BLaER1 treated with 17β-estradiol and CSF1 and Interleukin-3, amounts not matched to agents 10 nM and 100 nM (cell line): Measurements from ENCODE around the gene RNF130.

Experiments used
- H3K27ac ChIP-seq, 11 experiments: shearing (Covaris generic); formaldehyde crosslinking; 2 replicates each; pipeline ENCODE4 v1.8.1; 2022
- H3K27me3 ChIP-seq, 11 experiments: shearing (Covaris generic); formaldehyde crosslinking; 2 replicates each; pipeline ENCODE4 v1.8.1; 2022
- H3K36me3 ChIP-seq, 11 experiments: shearing (Covaris generic); formaldehyde crosslinking; 2 replicates each; pipeline ENCODE4 v1.8.1; 2022
- H3K4me1 ChIP-seq, 10 experiments: shearing (Covaris generic); formaldehyde crosslinking; 2 replicates each; pipeline ENCODE4 v1.8.1; 2022
- H3K4me2 ChIP-seq, 11 experiments: shearing (Covaris generic); formaldehyde crosslinking; 2 replicates each; pipeline ENCODE4 v1.8.1; 2022
- H3K4me3 ChIP-seq, 10 experiments: shearing (Covaris generic); formaldehyde crosslinking; 2 replicates each; pipeline ENCODE4 v1.8.1; 2022
- H3K9ac ChIP-seq, 11 experiments: shearing (Covaris generic); formaldehyde crosslinking; 2 replicates each; pipeline ENCODE4 v1.8.1; 2022
- H3K9me3 ChIP-seq, 11 experiments: shearing (Covaris generic); formaldehyde crosslinking; replicated peaks in 1 of 11; 2 replicates each; pipeline ENCODE4 v1.8.1; 2022
- H4K20me1 ChIP-seq, 11 experiments: shearing (Covaris generic); formaldehyde crosslinking; 2 replicates each; pipeline ENCODE4 v1.8.1; 2022
- Cebpa-rat ChIP-seq, 11 experiments: shearing (Covaris generic); IDR thresholded peaks; 2 replicates each; pipeline ENCODE4 v1.8.1; 2022

RNF130 gene

DNA sequence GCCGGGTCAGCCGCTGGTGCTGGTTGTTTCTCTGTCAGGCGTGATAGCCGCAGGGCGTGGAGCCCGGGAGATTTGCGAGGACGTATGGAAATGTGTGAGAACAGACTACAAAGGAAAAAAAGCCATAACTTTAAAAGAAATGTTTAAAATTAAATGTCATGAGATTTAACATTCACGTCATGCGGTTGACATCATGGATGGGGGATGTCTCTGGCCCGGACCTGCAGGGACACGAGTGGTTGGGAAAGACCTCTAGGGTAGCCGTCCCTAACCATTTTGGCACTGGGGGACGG lies 643 bp upstream of the RNF130 start:
- Histone ChIP-seq H3K27ac (peak overlapping the region in 9 of 11 experiments; percentile 95 to 100 (median 99); a peak in 19 of 22 replicates), H3K9ac (peak overlapping the region in 9 of 11 experiments; percentile 93 to 100 (median 100); a peak in 18 of 22 replicates), H3K27me3 (no peaks in the 10 kb centered on the region), H3K9me3 (peaks cover 0 to 14% (median 11%) of the 10 kb centered on the region in 11 experiments; a peak in 15 of 22 replicates), H3K4me2 (peak overlapping the region in 6 of 11 experiments; percentile 16 to 92 (median 74); a peak in 7 of 22 replicates), H3K36me3 (peaks cover 0 to 5% (median 2%) of the 10 kb centered on the region in 11 experiments; a peak in 14 of 22 replicates), H4K20me1 (peaks cover 8 to 26% (median 15%) of the 10 kb centered on the region in 11 experiments; a peak in 16 of 22 replicates), H3K4me3 (peak overlapping the region in 9 of 10 experiments; percentile 80 to 99 (median 94); a peak in 10 of 20 replicates), H3K4me1 (peaks cover 15 to 25% (median 21%) of the 10 kb centered on the region in 10 experiments)
- no peak for TF ChIP-seq Cebpa-rat (IDR thresholded peaks at IDR 0.05)

DNA sequence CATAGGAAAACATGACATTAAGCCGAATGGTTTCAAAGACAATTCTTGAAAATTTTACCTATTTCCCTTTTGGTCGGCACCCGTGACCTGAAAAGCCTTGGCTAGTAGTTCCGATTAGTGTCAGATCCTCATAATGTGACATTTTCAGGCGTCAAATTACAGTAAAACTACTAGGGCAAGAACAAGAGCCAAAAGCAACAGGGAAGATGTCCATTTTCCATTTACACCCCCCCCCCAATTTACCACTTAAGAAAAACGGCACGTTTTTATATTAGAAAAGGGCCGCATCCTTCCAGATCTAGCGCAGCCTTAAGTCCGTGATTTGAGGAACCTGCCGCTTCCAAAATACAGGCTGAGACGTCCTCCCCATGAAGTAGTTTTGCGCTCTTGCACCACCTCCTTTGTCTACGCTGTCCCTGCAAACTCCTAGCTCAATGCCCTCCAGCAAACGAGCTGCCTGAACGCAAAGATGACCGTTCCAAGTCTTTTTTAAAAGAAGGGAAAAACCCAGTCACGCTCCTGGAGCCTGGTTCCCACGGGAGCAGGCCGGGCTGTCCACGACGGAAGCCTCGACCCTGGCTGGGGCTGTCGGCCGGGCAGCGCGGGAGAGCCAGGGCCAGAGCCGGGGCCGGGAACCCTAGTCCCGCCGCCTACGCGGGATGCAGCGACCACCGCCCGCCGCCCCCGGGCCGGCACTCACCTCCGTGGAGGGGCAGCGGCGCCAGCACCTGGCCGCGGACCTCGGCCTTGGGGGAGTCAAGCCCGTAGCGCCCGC lies 616 bp downstream of the RNF130 start:
- Histone ChIP-seq H3K9ac (peak overlapping the region; percentile 90 to 100 (median 100)), H3K9me3 (peaks cover 0 to 26% (median 23%) of the 10 kb centered on the region in 11 experiments; a peak in 19 of 22 replicates), H3K4me2 (peak overlapping the region; percentile 72 to 95 (median 88)), H3K27ac (peak overlapping the region; percentile 91 to 100 (median 97)), H3K36me3 (peaks cover 8 to 18% (median 15%) of the 10 kb centered on the region in 11 experiments; a peak in 21 of 22 replicates), H3K4me1 (peaks cover 21 to 38% (median 25%) of the 10 kb centered on the region in 10 experiments), H3K27me3 (no peaks in the 10 kb centered on the region), H3K4me3 (peak overlapping the region; percentile 80 to 99 (median 94)), H4K20me1 (peaks cover 20 to 38% (median 27%) of the 10 kb centered on the region in 11 experiments; a peak in 17 of 22 replicates)
- no peak for TF ChIP-seq Cebpa-rat (IDR thresholded peaks at IDR 0.05)

DNA sequence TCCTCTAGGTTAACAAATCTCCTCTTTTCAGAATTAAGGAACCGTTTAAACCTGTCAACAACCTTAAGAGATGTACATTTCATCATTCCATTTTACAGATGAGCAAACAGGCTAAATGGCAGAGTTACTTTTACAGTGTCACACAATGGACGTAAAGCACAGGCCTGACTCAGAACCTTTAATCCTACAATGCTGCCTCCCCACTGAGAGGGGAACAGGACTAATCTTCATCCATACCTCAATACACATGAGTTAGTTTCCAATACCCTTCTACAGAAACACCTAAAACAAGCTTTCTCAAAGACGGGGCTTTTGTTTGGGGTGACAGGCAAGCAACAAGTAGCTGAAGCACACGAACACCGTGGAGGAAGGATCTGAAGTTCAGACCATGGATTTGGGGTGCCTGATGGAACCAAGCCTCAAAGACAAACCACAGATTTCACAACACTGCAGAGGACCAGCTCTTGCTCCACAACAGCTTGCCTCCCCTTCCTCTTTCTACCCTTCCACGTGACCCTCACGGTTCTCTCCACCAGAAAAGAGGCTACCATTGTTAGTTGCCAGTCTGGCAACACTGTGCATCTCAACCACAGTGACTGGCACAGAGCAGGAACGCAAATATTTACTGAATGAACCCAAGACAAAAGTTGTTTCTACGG lies 1.8 kb downstream of the RNF130 start:
- H3K36me3 ChIP-seq: peaks cover 18 to 30% (median 26%) of the 10 kb centered on the region in 11 experiments; a peak in 21 of 22 replicates
- peaks cover 24 to 51% (median 36%) of the 10 kb centered on the region in 11 experiments; a peak in 17 of 22 replicates for H4K20me1 ChIP-seq
- peak overlapping the region; percentile 90 to 100 (median 100) for H3K9ac ChIP-seq
- H3K4me3 ChIP-seq: peak overlapping the region; percentile 80 to 99 (median 94)
- H3K27me3 ChIP-seq: no peaks in the 10 kb centered on the region
- peaks cover 21 to 48% (median 25%) of the 10 kb centered on the region in 10 experiments for H3K4me1 ChIP-seq
- H3K27ac ChIP-seq: peak overlapping the region; percentile 91 to 100 (median 97)
- H3K4me2 ChIP-seq: peak overlapping the region; percentile 72 to 95 (median 88)
- H3K9me3 ChIP-seq: peaks cover 0 to 39% (median 35%) of the 10 kb centered on the region in 11 experiments; a peak in 19 of 22 replicates
- TF ChIP-seq Cebpa-rat (IDR thresholded peaks at IDR 0.05): peak; percentile 97 to 100 (median 99)

DNA sequence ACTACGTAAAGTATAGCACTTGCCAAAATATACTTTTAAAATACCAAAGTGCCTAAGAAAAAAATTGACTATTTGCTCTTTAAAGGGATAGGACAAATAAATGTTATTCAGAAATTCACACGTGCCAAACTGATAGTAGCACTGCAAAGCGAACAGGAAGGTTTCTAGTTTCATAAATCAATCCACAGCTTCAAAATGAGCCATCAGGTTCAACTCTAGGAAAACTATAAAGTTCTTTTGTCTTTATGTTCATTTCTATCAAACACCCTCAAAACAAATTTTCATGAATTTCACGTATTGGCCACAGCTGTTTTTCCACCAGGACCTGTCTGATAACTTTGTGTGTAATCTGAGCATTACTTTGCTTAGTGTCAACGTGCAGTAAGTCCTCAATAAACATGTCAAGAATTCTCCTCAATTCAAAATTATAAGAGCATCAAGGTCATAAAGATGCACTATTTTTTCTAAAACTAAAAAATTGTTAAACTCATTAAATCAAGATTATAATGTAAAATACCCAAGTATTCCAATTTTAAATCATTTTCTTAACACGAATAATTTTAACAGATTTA lies 3.0 kb downstream of the RNF130 start:
- Histone ChIP-seq H3K4me2 (peak overlapping the region; percentile 72 to 95 (median 88)), H3K36me3 (peaks cover 29 to 41% (median 37%) of the 10 kb centered on the region in 11 experiments; a peak in 21 of 22 replicates), H3K27me3 (no peaks in the 10 kb centered on the region), H4K20me1 (peaks cover 35 to 62% (median 47%) of the 10 kb centered on the region in 11 experiments; a peak in 19 of 22 replicates), H3K27ac (peak overlapping the region; percentile 91 to 100 (median 97); a peak in 21 of 22 replicates), H3K4me1 (peaks cover 21 to 59% (median 25%) of the 10 kb centered on the region in 10 experiments), H3K9ac (peak overlapping the region; percentile 54 to 100 (median 99)), H3K9me3 (peaks cover 0 to 50% (median 46%) of the 10 kb centered on the region in 11 experiments; a peak in 19 of 22 replicates), H3K4me3 (peak overlapping the region; percentile 80 to 99 (median 94); a peak in 18 of 20 replicates)
- TF ChIP-seq Cebpa-rat (IDR thresholded peaks at IDR 0.05): no peak

DNA sequence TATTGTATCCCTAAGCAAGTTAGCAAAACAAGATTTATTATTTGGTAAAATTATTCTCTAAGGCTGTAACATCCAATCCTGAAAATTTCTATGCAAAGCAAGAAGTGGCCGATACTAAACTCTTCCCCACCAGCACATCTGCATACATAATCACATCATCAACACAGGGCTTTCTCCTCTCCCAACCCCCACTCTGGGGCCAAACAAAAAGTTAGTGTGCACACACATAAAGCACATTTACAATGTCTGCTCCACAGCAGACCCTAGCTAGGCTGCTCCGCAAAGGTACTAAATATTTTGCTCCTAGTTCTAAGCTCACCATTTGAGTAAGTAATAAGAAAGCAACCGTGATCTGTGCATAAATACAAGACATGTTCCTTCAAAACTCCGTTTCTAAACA lies 3.6 kb downstream of the RNF130 start:
- Histone ChIP-seq H3K9ac (peak overlapping the region in 9 of 11 experiments; percentile 54 to 100 (median 99); a peak in 18 of 22 replicates), H4K20me1 (peaks cover 41 to 68% (median 54%) of the 10 kb centered on the region in 11 experiments; a peak in 21 of 22 replicates), H3K27me3 (no peaks in the 10 kb centered on the region), H3K4me1 (peaks cover 21 to 65% (median 25%) of the 10 kb centered on the region in 10 experiments), H3K4me3 (peak overlapping the region in 8 of 10 experiments; percentile 17 to 98 (median 92); a peak in 16 of 20 replicates), H3K27ac (peak overlapping the region; percentile 91 to 100 (median 97); a peak in 19 of 22 replicates), H3K36me3 (peaks cover 32 to 47% (median 44%) of the 10 kb centered on the region in 11 experiments; a peak in 21 of 22 replicates), H3K9me3 (peaks cover 0 to 53% (median 51%) of the 10 kb centered on the region in 11 experiments; a peak in 19 of 22 replicates), H3K4me2 (peak overlapping the region; percentile 72 to 95 (median 88))
- TF ChIP-seq Cebpa-rat (IDR thresholded peaks at IDR 0.05): no peak

DNA sequence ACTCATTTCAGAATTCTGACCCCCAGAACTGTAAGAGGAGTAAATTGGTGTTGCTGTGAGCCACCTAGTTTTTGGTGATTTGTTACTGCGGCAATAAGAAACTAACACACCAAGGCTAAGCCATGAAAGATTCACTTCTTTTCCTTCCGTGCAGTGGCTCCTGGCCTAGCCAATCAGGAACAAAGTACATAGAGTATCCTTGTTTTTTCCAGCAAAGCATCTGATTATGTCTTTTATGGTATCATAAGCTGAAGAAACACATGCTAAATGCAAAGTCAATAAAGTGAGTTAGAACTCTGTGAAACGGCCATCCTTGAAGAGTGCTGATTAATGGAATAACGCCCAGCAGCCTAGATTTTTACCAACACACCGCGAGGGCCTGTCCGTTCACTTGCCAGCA lies 11.4 kb downstream of the RNF130 start:
- Histone ChIP-seq H3K27ac (no peak overlapping the region), H3K9me3 (peaks cover 0 to 100% (median 95%) of the 10 kb centered on the region in 11 experiments; a peak in 19 of 22 replicates)

DNA sequence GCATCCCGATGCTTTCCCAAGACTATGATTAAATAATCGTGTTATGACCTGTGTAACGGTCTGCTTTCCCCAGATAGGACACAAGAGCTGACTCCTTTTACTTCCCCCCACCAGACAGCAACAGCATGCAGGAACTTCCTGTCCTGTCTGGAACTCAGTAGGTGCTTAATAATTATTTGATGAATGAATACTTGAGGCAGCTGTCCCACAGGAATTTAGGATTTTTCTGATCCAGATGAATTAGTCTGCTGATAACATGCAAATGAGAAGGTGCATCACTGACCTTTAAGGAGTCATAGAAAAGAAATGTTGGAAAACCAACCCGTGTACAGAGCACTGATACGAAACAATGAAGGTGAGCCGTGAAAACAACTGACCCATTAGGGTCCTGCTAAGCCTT lies 12.2 kb downstream of the RNF130 start:
- peaks cover 81 to 100% (median 100%) of the 10 kb centered on the region in 11 experiments for H4K20me1 ChIP-seq
- peaks cover 0 to 95% (median 86%) of the 10 kb centered on the region in 11 experiments; a peak in 19 of 22 replicates for H3K9me3 ChIP-seq
- TF ChIP-seq Cebpa-rat (IDR thresholded peaks at IDR 0.05): no peak
- H3K4me1 ChIP-seq: peaks cover 0 to 93% (median 5%) of the 10 kb centered on the region in 10 experiments; a peak in 9 of 20 replicates
- H3K27ac ChIP-seq: no peak overlapping the region
- no peak overlapping the region for H3K9ac ChIP-seq
- peak overlapping the region in 2 of 11 experiments; percentile 2 to 10; a peak in 2 of 22 replicates for H3K4me2 ChIP-seq
- H3K36me3 ChIP-seq: peaks cover 62 to 100% (median 96%) of the 10 kb centered on the region in 11 experiments
- no peak overlapping the region for H3K4me3 ChIP-seq
- no peaks in the 10 kb centered on the region for H3K27me3 ChIP-seq

More for the DNA sequence above, 11.4 kb downstream of the RNF130 start:
- H3K9ac ChIP-seq: no peak overlapping the region
- no peak overlapping the region for H3K4me3 ChIP-seq
- peaks cover 0 to 93% (median 5%) of the 10 kb centered on the region in 10 experiments; a peak in 9 of 20 replicates for H3K4me1 ChIP-seq
- H3K4me2 ChIP-seq: peak overlapping the region in 2 of 11 experiments; percentile 2 to 10; a peak in 3 of 22 replicates
- TF ChIP-seq Cebpa-rat (IDR thresholded peaks at IDR 0.05): no peak
- peaks cover 67 to 100% (median 99%) of the 10 kb centered on the region in 11 experiments for H3K36me3 ChIP-seq
- H3K27me3 ChIP-seq: no peaks in the 10 kb centered on the region
- peaks cover 76 to 100% (median 100%) of the 10 kb centered on the region in 11 experiments for H4K20me1 ChIP-seq

DNA sequence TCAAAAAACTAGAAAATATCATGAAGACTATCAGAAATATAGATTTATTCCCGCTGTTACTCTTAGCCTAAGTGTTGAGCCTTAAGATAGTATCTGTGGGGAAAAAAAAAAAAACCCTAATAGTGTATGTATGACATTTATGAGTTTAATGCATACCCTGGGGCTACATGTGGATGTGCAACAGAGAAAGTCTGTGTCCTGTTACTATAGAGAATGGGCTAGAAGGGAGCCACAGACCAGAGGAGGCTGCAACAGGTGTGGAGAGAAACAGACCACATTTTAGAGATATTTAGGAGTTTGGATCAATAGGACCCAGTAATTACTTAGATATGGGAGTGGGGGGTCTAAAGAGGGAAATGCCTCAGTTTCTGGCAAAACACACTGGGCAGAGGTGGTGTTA lies 15.4 kb downstream of the RNF130 start:
- Histone ChIP-seq H3K4me1 (peaks cover 0 to 99% (median 12%) of the 10 kb centered on the region in 10 experiments; a peak in 11 of 20 replicates), H3K9ac (no peak overlapping the region), H4K20me1 (peaks cover 94 to 100% (median 100%) of the 10 kb centered on the region in 11 experiments), H3K9me3 (peaks cover 0 to 83% (median 59%) of the 10 kb centered on the region in 11 experiments; a peak in 18 of 22 replicates), H3K27ac (no peak overlapping the region), H3K27me3 (no peaks in the 10 kb centered on the region), H3K36me3 (peaks cover 64 to 100% (median 92%) of the 10 kb centered on the region in 11 experiments), H3K4me2 (0 out of 22 replicates have a peak overlapping the region, but pooled peaks of 1 of the 11 experiments have one; percentile 19), H3K4me3 (no peak overlapping the region)
- no peak for TF ChIP-seq Cebpa-rat (IDR thresholded peaks at IDR 0.05)
